ENCODE measurements around the gene FYN.

Gene FYN

GRCh38 chr6:111773501-111774345, 99.5 kb downstream of the FYN start:
- H3K36me3 ChIP-seq (ENCODE audit: control insufficient read depth, low read length) = no peaks in the 10 kb centered on the region

GRCh38 chr6:111772381-111772780, 100.9 kb downstream of the FYN start:
- Histone ChIP-seq H3K4me1 (ENCODE audit: control insufficient read depth, low read length) (no peaks in the 10 kb centered on the region), H3K9me2 (replicated peaks; ENCODE audit: control insufficient read depth, low read length) (no peaks in the 10 kb centered on the region), H3K9me3 (ENCODE audit: control insufficient read depth, insufficient read depth, low read length) (no peaks in the 10 kb centered on the region), H3K36me3 (ENCODE audit: control insufficient read depth, low read length) (no peaks in the 10 kb centered on the region), H3K4me3 (ENCODE audit: low read length) (no peak overlapping the region), H3K4me2 (ENCODE audit: low read length) (no peak overlapping the region), H4K20me1 (ENCODE audit: control insufficient read depth, insufficient read depth, low read depth, low read length) (no peaks in the 10 kb centered on the region), H3K79me2 (ENCODE audit: control insufficient read depth, low read length) (no peaks in the 10 kb centered on the region), H3K27ac (ENCODE audit: low read depth, low read length) (no peak overlapping the region), H3K27me3 (ENCODE audit: control insufficient read depth, low read length) (no peaks in the 10 kb centered on the region), H3F3A (ENCODE audit: control insufficient read depth, insufficient read depth) (no peaks in the 10 kb centered on the region)
- TF ChIP-seq CTCF (IDR thresholded peaks at IDR 0.05; ENCODE audit: low read depth, low read length, poor library complexity, severe bottlenecking) (no peak), EZH2phosphoT487 (IDR thresholded peaks at IDR 0.05; ENCODE audit: borderline replicate concordance, low read length) (no peak)

More at GRCh38 chr6:111773501-111774345, 99.5 kb downstream of the FYN start:
- H3K4me1 ChIP-seq (ENCODE audit: control insufficient read depth, low read length) = no peaks in the 10 kb centered on the region
- no peak overlapping the region for H3K27ac ChIP-seq (ENCODE audit: low read depth, low read length)
- no peaks in the 10 kb centered on the region for H4K20me1 ChIP-seq (ENCODE audit: control insufficient read depth, insufficient read depth, low read depth, low read length)
- no peak overlapping the region for H3K4me2 ChIP-seq (ENCODE audit: low read length)
- no peaks in the 10 kb centered on the region for H3K27me3 ChIP-seq (ENCODE audit: control insufficient read depth, low read length)
- TF ChIP-seq CTCF (IDR thresholded peaks at IDR 0.05; ENCODE audit: low read depth, low read length, poor library complexity, severe bottlenecking) (no peak), EZH2phosphoT487 (IDR thresholded peaks at IDR 0.05; ENCODE audit: borderline replicate concordance, low read length) (no peak)
- H3K9me3 ChIP-seq (ENCODE audit: control insufficient read depth, insufficient read depth, low read length) = no peaks in the 10 kb centered on the region
- H3K79me2 ChIP-seq (ENCODE audit: control insufficient read depth, low read length) = no peaks in the 10 kb centered on the region
- H3K4me3 ChIP-seq (ENCODE audit: low read length) = no peak overlapping the region
- H3K9me2 ChIP-seq (replicated peaks; ENCODE audit: control insufficient read depth, low read length) = no peaks in the 10 kb centered on the region
- H3F3A ChIP-seq (ENCODE audit: control insufficient read depth, insufficient read depth) = no peaks in the 10 kb centered on the region

- H3K36me3 ChIP-seq (ENCODE audit: control insufficient read depth, low read length) = no peaks in the 10 kb centered on the region
- no peak overlapping the region for H3K4me2 ChIP-seq (ENCODE audit: low read length)
- no peak overlapping the region for H3K4me3 ChIP-seq (ENCODE audit: low read length)
- no peak for TF ChIP-seq EZH2phosphoT487 (IDR thresholded peaks at IDR 0.05; ENCODE audit: borderline replicate concordance, low read length)
- TF ChIP-seq CTCF (IDR thresholded peaks at IDR 0.05; ENCODE audit: low read depth, low read length, poor library complexity, severe bottlenecking) = no peak
- no peaks in the 10 kb centered on the region for H3K9me3 ChIP-seq (ENCODE audit: control insufficient read depth, insufficient read depth, low read length)
- no peaks in the 10 kb centered on the region for H3K27me3 ChIP-seq (ENCODE audit: control insufficient read depth, low read length)
- no peaks in the 10 kb centered on the region for H4K20me1 ChIP-seq (ENCODE audit: control insufficient read depth, insufficient read depth, low read depth, low read length)
- H3K4me1 ChIP-seq (ENCODE audit: control insufficient read depth, low read length) = no peaks in the 10 kb centered on the region
- H3F3A ChIP-seq (ENCODE audit: control insufficient read depth, insufficient read depth) = no peaks in the 10 kb centered on the region
- no peaks in the 10 kb centered on the region for H3K79me2 ChIP-seq (ENCODE audit: control insufficient read depth, low read length)
- no peak overlapping the region for H3K27ac ChIP-seq (ENCODE audit: low read depth, low read length)
- no peaks in the 10 kb centered on the region for H3K9me2 ChIP-seq (replicated peaks; ENCODE audit: control insufficient read depth, low read length)
These were observed 101.6 kb downstream of the FYN start for GRCh38 chr6:111771629-111772028.

Measured in DOHH2 (cell line).